IPS-18a (cell line): ENCODE measurements around the gene EMC9.

Source experiments
- H3K27ac ChIP-seq: one replicate; pipeline ENCODE4 v1.5.1; 2013; ENCODE audit warnings: low read length
- H3K27me3 ChIP-seq: one replicate; pipeline ENCODE4 v1.6.1; 2013; ENCODE audit warnings: mild to moderate bottlenecking, low read length; ENCODE audit not compliant: control insufficient read depth, insufficient read depth
- H3K36me3 ChIP-seq: one replicate; pipeline ENCODE4 v1.6.1; 2013; ENCODE audit warnings: low read depth, low read length; ENCODE audit not compliant: control insufficient read depth
- H3K4me1 ChIP-seq: one replicate; pipeline ENCODE4 v1.6.1; 2013; ENCODE audit warnings: low read depth, low read length; ENCODE audit not compliant: control insufficient read depth
- H3K4me3 ChIP-seq: one replicate; pipeline ENCODE4 v1.5.1; 2013; ENCODE audit warnings: low read length
- H3K9ac ChIP-seq: one replicate; pipeline ENCODE4 v1.6.1; 2013; ENCODE audit warnings: mild to moderate bottlenecking, low read length, moderate library complexity
- H3K9me3 ChIP-seq: one replicate; pipeline ENCODE4 v1.6.1; 2013; ENCODE audit warnings: low read depth, low read length; ENCODE audit not compliant: control insufficient read depth

EMC9 gene

DNA sequence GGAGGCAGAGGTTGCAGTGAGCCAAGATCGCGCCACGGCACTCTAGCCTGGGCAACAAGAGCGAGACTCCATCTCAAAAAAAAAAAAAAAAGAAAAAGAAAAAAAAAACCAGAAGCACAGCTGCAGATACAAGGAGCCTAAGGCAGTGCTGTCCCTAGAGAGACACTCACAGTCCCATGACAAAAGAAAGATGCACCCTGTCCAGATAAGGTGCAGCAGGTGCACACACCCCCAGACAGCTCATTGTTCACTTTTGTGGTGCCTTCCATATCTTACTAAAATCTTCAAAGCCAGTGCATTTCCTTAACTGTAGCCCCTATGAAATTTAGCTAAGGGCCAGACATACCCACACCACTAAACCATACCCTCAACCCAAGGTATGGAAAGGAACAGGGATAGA is 19.0 kb downstream of the EMC9 start:
- H3K9ac ChIP-seq: no peak overlapping the region
- no peak overlapping the region for H3K4me3 ChIP-seq
- no peak overlapping the region for H3K27ac ChIP-seq
- H3K27me3 ChIP-seq: no peaks in the 10 kb centered on the region
- H3K9me3 ChIP-seq: no peaks in the 10 kb centered on the region
- peaks cover 51% of the 10 kb centered on the region for H3K36me3 ChIP-seq
- H3K4me1 ChIP-seq: no peaks in the 10 kb centered on the region

DNA sequence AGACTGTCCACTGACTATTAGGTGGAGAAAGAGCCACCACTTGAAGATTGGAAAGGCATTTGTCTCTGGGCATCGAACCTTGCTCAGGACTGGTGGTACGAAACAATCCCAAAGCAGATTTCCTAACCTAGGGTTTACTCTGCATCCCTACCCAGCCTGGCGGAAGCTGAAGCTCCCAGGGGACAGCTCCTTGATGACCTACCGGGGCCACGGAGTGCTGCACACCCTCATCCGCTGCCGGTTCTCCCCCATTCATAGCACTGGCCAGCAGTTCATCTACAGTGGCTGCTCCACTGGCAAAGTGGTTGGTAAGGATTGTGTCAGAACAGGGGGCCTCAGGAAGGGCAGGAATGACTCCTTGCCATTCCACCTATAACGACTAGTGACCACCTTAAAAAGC is 20.2 kb downstream of the EMC9 start:
- no peak overlapping the region for H3K4me3 ChIP-seq
- H3K27ac ChIP-seq: no peak overlapping the region
- peaks cover 57% of the 10 kb centered on the region for H3K36me3 ChIP-seq
- H3K27me3 ChIP-seq: no peaks in the 10 kb centered on the region
- H3K9ac ChIP-seq: no peak overlapping the region
- no peaks in the 10 kb centered on the region for H3K4me1 ChIP-seq
- H3K9me3 ChIP-seq: no peaks in the 10 kb centered on the region

DNA sequence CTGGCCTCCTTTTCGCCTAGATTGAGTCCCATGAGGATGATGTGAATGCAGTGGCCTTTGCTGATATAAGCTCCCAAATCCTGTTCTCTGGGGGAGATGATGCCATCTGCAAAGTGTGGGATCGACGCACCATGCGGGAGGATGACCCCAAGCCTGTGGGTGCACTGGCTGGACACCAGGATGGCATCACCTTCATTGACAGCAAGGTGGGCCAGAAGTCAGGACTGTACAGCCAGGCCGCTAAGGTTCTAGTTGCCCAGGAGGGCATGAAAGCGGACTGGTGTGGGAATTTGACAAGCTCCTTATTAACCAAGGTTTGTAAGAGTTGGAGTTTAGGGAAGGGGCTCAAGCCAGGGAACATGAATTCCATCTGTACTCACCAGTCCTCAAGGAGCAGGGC is 21.7 kb downstream of the EMC9 start:
- Histone ChIP-seq H3K36me3 (peaks cover 57% of the 10 kb centered on the region), H3K4me1 (no peaks in the 10 kb centered on the region), H3K4me3 (no peak overlapping the region), H3K9ac (no peak overlapping the region), H3K27me3 (no peaks in the 10 kb centered on the region), H3K9me3 (no peaks in the 10 kb centered on the region), H3K27ac (no peak overlapping the region)

DNA sequence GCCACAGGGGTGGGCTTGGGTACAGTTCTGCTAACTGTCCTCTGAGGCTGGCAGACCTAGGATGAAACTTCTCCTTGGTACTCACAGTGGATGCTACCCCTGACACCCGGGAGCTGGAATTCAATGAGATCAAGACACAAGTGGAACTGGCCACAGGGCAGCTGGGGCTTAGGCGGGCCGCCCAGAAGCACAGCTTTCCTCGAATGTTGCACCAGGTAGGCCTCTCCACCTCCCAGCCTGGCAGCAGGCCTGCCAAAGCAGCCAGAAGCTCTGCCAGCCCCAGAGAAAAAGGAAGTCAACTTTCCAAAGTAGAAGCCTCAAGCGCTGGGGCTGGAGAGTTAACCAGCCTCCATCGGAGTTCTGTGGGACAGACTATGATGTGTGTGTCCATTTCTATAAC is 24.2 kb downstream of the EMC9 start:
- Histone ChIP-seq H3K4me3 (no peak overlapping the region), H3K27ac (no peak overlapping the region), H3K4me1 (no peaks in the 10 kb centered on the region), H3K9me3 (no peaks in the 10 kb centered on the region), H3K27me3 (no peaks in the 10 kb centered on the region), H3K36me3 (peaks cover 45% of the 10 kb centered on the region), H3K9ac (no peak overlapping the region)

DNA sequence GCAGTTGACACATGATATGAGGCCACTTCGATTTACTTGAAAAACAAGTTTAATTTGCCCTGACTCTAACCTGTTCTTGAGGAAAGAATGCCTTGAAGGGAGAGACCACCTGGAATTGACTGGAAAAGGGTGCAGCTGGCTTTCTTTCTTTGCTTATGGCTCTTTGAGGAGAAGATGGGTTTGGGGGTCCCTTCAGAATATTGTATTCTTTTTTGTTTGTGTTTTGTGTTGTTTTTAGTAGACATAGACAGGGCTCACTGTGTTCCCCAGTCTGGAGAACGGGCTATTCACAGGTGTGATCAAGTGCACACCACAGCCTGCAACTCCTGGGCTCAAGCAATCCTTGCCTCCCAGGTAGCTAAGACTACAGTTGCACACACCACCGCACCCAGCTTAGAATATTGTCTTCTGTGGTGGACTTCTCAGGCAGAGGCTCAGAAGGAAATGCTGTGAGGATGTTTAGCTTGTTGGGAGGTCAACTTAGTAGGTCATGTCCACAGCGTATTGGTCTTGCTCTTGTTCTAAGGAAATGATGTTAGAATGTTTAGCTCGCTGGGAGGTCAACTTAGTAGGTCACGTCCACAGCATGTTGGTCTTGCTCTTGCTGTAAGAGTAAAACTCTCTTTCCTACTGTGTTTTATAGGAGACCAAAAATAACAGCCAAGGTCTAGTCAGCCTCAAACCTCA is 25.1 kb downstream of the EMC9 start:
- peak overlapping the region; percentile 84 for H3K4me3 ChIP-seq

DNA sequence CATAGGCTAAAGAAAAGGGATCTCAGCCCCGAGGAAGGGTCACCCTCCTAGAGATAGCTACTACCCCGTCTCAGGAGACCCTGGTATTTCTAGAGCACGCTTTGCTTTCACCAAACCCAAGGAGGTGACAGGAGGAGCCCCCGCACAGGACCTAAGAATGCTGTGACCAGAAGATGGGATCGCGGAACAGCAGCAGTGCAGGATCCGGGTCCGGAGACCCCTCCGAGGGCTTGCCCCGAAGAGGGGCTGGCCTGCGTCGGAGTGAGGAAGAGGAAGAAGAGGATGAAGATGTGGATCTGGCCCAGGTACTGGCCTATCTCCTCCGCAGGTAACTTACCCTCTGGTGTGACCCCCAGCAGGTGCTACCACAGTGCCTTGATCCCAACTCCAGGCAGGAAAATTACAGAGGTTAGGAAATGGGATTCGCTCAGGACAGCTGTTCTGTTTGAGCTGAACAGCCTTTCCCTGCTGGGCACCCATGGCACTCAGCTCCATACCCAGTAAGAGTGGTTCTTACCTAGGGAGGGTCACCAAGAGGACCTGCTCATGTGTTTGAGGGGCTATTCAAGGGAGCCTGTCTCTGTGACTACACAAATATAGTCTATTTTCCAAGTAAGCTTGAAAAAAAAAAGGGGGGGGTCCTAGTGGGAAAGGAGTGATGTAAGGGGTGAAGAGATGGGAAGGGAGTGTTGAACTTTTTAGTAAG is 25.8 kb downstream of the EMC9 start:
- H3K9me3 ChIP-seq: no peaks in the 10 kb centered on the region
- peaks cover 33% of the 10 kb centered on the region for H3K36me3 ChIP-seq
- no peaks in the 10 kb centered on the region for H3K4me1 ChIP-seq
- H3K4me3 ChIP-seq: peak overlapping the region; percentile 84
- H3K27me3 ChIP-seq: no peaks in the 10 kb centered on the region
- H3K27ac ChIP-seq: no peak overlapping the region
- peak overlapping the region; percentile 56 for H3K9ac ChIP-seq

More for the DNA sequence above, 25.1 kb downstream of the EMC9 start:
- Histone ChIP-seq H3K27me3 (no peaks in the 10 kb centered on the region), H3K9me3 (no peaks in the 10 kb centered on the region), H3K36me3 (peaks cover 40% of the 10 kb centered on the region), H3K4me1 (no peaks in the 10 kb centered on the region), H3K27ac (no peak overlapping the region), H3K9ac (no peak overlapping the region)

DNA sequence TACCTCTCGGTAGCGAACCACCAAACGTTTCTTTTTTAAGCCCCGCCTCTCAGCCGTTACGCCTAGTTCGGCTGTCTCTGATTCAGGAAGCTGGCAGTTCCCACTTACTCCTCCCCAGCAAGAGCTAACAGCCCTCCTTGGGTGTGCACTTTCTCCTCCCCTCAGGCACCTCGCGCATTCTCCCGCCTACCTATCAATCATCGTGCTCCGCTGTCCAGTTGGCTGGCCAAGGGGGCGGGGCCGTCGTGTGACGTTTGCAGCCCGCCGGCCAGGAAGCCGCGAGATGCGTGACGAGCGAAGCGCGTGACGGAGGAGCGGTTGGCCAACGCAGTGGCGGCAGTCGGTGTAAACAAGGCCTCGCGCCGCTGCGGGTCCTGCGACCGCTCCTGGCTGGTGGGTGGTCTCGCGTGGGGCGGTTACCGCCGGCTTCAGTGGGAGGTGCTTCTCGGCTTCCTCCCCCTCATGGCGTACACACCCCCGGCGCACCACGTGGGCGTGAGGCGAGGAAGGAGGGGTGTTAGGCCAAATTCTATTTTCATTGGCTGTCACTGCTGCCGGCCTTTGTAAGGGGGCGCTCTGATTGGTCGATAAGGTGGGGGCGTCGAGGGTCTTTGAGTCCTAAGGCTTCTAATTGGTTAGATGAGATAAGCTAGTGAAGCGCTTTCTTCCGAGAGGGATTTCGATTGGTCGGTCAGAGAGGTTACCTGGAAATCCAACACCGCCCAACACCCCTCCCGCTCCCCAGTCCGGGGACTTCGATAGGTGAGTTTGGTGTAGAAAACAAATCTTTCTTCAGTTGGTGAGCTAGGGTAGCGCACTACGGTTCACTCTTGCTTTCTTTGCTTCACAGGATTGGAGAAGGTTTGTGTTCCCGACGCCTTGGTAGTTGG is 26.6 kb downstream of the EMC9 start, which contains the start of the genes DCAF11 and NRL:
Gene DCAF11, plus strand, starts transcription at position 246 of the 890 bp plus-strand sequence. CDS start 818 bp downstream, outside the sequence.
Gene NRL, minus strand, starts transcription at position 418 of the 890 bp plus-strand sequence. CDS start 32,101 bp downstream, outside the sequence.
- peak within 1 kb of the TSS; percentile 59 for H3K9ac ChIP-seq
- peaks cover 30% of the 10 kb centered on the region for H3K36me3 ChIP-seq
- H3K4me1 ChIP-seq: no peaks in the 10 kb centered on the region
- H3K27me3 ChIP-seq: no peaks in the 10 kb centered on the region
- no peaks in the 10 kb centered on the region for H3K9me3 ChIP-seq
- peak within 1 kb of the TSS; percentile 84 for H3K4me3 ChIP-seq
- peak within 1 kb of the TSS; percentile 52 for H3K27ac ChIP-seq

DNA sequence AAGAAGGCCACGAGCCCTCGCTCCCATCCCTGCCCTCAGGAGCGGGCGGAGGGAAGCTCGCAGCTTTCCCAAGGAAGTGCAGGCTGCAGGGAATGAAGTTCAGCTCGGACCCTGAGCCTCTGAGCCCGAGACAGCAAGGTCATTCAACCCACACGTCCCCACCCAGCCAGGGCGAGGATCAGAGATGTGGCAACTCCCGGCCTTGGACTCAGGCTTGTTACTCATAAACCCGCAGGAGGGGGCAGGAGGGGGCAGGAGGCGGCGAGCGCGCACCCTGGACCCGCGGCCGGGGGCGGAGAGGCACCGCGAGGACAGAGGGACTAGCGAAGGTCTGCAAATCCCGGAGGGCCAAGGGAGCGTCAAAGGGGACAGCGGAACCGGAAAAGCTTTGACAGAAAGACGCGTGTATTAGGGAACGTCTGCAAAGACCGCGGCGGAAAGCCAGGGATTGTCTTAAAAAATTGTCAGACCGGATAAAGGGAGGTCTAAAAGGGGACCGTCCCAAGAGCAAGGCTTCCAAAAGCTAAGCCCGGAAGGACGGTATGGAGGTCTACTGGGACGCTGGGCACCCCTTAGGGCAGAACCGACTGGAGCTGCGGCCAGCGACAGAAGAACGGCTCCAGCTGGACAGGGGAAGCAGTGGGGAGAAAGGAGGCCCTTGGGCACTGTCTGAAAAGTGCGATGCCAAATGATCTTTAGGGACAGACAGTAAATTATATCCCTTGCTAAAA is 27.4 kb downstream of the EMC9 start:
- peaks cover 21% of the 10 kb centered on the region for H3K36me3 ChIP-seq
- no peak overlapping the region for H3K27ac ChIP-seq
- H3K4me1 ChIP-seq: no peaks in the 10 kb centered on the region
- H3K9ac ChIP-seq: peak overlapping the region; percentile 59
- H3K27me3 ChIP-seq: no peaks in the 10 kb centered on the region
- H3K9me3 ChIP-seq: no peaks in the 10 kb centered on the region
- H3K4me3 ChIP-seq: peak overlapping the region; percentile 84

DNA sequence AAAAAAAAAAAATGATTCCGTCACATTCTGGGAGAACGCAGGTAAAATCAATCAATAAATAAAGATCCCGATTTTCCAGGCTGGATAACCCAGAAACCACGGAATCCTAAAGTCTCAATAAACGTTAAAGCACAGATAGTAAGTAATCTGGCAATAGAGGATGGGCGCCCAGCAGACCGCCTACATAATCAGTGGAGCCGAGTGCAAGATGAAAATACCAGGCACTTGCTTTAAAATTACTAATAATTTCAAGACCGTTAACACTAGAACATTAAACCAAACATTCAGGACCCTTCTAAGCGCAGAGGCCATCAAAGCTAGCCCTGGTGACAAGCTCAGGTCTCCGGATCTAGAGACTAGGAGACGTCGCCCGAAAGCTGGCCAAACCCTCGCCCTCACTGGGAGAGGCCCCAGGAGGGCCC is 28.0 kb downstream of the EMC9 start:
- H3K36me3 ChIP-seq: peaks cover 16% of the 10 kb centered on the region
- no peaks in the 10 kb centered on the region for H3K27me3 ChIP-seq
- H3K9ac ChIP-seq: peak overlapping the region; percentile 59
- H3K4me1 ChIP-seq: no peaks in the 10 kb centered on the region
- no peaks in the 10 kb centered on the region for H3K9me3 ChIP-seq
- H3K27ac ChIP-seq: no peak overlapping the region
- H3K4me3 ChIP-seq: peak overlapping the region; percentile 84

DNA sequence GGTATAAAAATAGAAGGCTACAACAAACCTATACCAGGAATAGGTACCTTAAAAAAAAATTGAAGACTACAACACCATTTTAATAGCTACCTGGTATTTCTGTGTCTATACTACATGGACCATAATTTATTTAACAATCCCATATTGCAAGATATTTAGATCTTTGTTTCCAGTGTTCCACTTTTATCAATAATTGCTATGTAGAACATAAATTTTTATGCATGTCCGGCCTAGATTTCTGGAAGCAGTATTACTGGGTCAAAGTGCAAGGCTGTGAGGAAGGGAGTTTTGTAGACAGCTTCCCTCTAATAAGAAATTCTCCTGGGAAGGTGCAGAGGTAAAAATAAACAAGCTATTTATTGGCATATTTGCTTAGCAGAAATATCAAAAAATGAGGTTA is 30.9 kb downstream of the EMC9 start:
- H3K36me3 ChIP-seq: no peaks in the 10 kb centered on the region
- H3K27me3 ChIP-seq: no peaks in the 10 kb centered on the region
- H3K9me3 ChIP-seq: no peaks in the 10 kb centered on the region
- H3K27ac ChIP-seq: no peak overlapping the region
- H3K4me3 ChIP-seq: no peak overlapping the region
- no peak overlapping the region for H3K9ac ChIP-seq
- no peaks in the 10 kb centered on the region for H3K4me1 ChIP-seq

DNA sequence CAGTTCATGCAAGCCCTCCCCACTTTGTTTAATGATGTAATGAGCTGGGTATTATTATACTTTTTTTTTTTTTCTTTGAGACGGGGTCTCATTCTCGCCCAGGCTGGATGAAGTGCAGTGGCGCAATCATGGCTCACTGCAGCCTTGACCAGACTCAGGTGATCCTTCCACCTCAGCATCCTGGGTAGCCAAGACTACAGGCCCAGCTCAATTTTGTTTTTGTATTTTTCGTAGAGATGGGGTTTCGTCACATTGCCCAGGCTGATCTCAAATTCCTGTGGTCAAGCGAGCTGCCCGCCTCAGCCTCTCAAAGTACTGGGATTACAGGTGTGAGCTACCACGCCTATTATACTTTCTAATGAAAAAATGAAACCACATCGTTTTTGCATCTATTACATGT is 31.3 kb downstream of the EMC9 start:
- H3K27me3 ChIP-seq: no peaks in the 10 kb centered on the region
- no peak overlapping the region for H3K9ac ChIP-seq
- no peaks in the 10 kb centered on the region for H3K9me3 ChIP-seq
- no peak overlapping the region for H3K4me3 ChIP-seq
- H3K36me3 ChIP-seq: no peaks in the 10 kb centered on the region
- no peak overlapping the region for H3K27ac ChIP-seq
- H3K4me1 ChIP-seq: no peaks in the 10 kb centered on the region
